Measurements from ENCODE around the gene SPTLC1. TPM values are rescaled to one million over a fixed set of nuclear protein-coding genes. Genes with fewer than 3 reads are reported as not detected.

Gene SPTLC1
- total RNA-seq, 1 experiment from 2014 or later = 60.6 TPM

GRCh38 chr9:92058026-92058425 lies 57.2 kb downstream of the SPTLC1 start:
- CTCF ChIA-PET = interaction anchor here (0.6 kb wide), 1 partner anchor 81 kb away, joined by 3 read pairs; no protein-coding TSS in a partner anchor
- Histone ChIP-seq H3K27me3 (replicated peaks; ENCODE audit: insufficient read depth, low read depth, low read length, poor library complexity) (no peaks in the 10 kb centered on the region), H3K9me3 (ENCODE audit: low read depth, low read length, poor library complexity, severe bottlenecking) (peaks cover 18% of the 10 kb centered on the region), H3K4me1 (ENCODE audit: insufficient read depth, low read length, poor library complexity, severe bottlenecking) (no peaks in the 10 kb centered on the region), H3K36me3 (ENCODE audit: insufficient read depth, low read length, poor library complexity, severe bottlenecking) (peaks cover 26% of the 10 kb centered on the region), H3K27ac (ENCODE audit: low read depth, low read length, poor library complexity, severe bottlenecking) (no peak overlapping the region), H3K4me3 (ENCODE audit: low read depth, low read length, poor library complexity, severe bottlenecking) (no peak overlapping the region)
- BruUV-seq (replicated peaks) = no TSS peak
- POLR2A ChIA-PET (ENCODE audit: low non-redundant PET) = no interaction called here
- DNase-seq (ENCODE audit: low spot score) = no peak
- no peak for TF ChIP-seq EZH2 (IDR thresholded peaks at IDR 0.05; ENCODE audit: borderline replicate concordance, low read depth, low read length, poor library complexity, severe bottlenecking)
- TF ChIP-seq, protein P1, sequence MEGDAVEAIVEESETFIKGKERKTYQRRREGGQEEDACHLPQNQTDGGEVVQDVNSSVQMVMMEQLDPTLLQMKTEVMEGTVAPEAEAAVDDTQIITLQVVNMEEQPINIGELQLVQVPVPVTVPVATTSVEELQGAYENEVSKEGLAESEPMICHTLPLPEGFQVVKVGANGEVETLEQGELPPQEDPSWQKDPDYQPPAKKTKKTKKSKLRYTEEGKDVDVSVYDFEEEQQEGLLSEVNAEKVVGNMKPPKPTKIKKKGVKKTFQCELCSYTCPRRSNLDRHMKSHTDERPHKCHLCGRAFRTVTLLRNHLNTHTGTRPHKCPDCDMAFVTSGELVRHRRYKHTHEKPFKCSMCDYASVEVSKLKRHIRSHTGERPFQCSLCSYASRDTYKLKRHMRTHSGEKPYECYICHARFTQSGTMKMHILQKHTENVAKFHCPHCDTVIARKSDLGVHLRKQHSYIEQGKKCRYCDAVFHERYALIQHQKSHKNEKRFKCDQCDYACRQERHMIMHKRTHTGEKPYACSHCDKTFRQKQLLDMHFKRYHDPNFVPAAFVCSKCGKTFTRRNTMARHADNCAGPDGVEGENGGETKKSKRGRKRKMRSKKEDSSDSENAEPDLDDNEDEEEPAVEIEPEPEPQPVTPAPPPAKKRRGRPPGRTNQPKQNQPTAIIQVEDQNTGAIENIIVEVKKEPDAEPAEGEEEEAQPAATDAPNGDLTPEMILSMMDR (conservative IDR thresholded peaks at IDR 0.05; ENCODE audit: low read depth, low read length) = no peak
- intact Hi-C loops (cut with micrococcal nuclease; ENCODE audit: unreplicated experiment) = no loop called here

DNA sequence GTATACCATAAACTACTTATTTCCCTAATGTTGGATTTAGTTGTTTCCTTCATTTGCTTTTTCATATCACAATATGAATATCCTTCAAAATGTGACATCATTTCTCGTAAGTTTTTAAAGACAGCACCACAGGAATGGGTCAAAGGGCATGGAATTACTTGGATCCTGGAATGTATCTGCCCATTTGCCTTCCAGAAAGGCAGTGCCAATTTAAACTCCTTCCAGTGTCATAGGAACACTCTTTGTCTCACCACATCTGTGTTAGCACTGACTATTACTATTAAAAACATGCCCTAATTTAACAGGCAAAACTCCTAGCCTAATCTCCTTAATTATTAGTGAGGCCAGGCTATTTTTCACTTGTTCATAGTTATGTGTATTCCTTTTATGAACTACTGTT lies 58.0 kb downstream of the SPTLC1 start:
- Histone ChIP-seq H3K27ac (ENCODE audit: low read depth, low read length, poor library complexity, severe bottlenecking) (no peak overlapping the region), H3K4me3 (ENCODE audit: low read depth, low read length, poor library complexity, severe bottlenecking) (no peak overlapping the region), H3K4me1 (ENCODE audit: insufficient read depth, low read length, poor library complexity, severe bottlenecking) (no peaks in the 10 kb centered on the region), H3K27me3 (replicated peaks; ENCODE audit: insufficient read depth, low read depth, low read length, poor library complexity) (no peaks in the 10 kb centered on the region), H3K9me3 (ENCODE audit: low read depth, low read length, poor library complexity, severe bottlenecking) (peaks cover 10% of the 10 kb centered on the region), H3K36me3 (ENCODE audit: insufficient read depth, low read length, poor library complexity, severe bottlenecking) (peaks cover 18% of the 10 kb centered on the region)
- no TSS peak for BruUV-seq (replicated peaks)
- POLR2A ChIA-PET (ENCODE audit: low non-redundant PET) = no interaction called here
- intact Hi-C loops (cut with micrococcal nuclease; ENCODE audit: unreplicated experiment) = no loop called here
- no peak for DNase-seq (ENCODE audit: low spot score)
- CTCF ChIA-PET = no interaction called here
- no peak for TF ChIP-seq EZH2 (IDR thresholded peaks at IDR 0.05; ENCODE audit: borderline replicate concordance, low read depth, low read length, poor library complexity, severe bottlenecking)
- TF ChIP-seq, protein P1 (conservative IDR thresholded peaks at IDR 0.05; ENCODE audit: low read depth, low read length) = no peak

DNA sequence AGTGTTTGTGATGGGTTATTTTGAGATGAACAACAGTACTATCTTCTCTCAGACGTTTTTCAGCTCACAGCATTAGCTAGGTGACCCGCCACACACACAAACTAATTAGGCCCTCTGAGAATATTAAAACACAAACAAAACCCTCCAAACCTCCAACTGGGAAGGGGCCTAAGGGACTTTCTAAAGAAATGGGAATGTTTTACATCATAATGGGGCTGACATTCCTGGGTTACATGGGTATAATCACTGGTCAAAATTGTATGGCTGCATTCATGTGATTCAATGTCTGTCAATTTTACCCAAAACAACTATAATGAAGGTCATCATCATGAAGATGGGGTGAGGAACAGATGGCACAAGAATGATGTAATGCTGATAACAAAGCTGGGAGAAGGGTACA lies 59.6 kb downstream of the SPTLC1 start:
- CTCF ChIA-PET = no interaction called here

More for the DNA sequence above, 59.6 kb downstream of the SPTLC1 start:
- Histone ChIP-seq H3K36me3 (ENCODE audit: insufficient read depth, low read length, poor library complexity, severe bottlenecking) (peaks cover 10% of the 10 kb centered on the region), H3K9me3 (ENCODE audit: low read depth, low read length, poor library complexity, severe bottlenecking) (no peaks in the 10 kb centered on the region), H3K27me3 (replicated peaks; ENCODE audit: insufficient read depth, low read depth, low read length, poor library complexity) (no peaks in the 10 kb centered on the region), H3K4me3 (ENCODE audit: low read depth, low read length, poor library complexity, severe bottlenecking) (no peak overlapping the region), H3K27ac (ENCODE audit: low read depth, low read length, poor library complexity, severe bottlenecking) (no peak overlapping the region), H3K4me1 (ENCODE audit: insufficient read depth, low read length, poor library complexity, severe bottlenecking) (no peaks in the 10 kb centered on the region)
- no peak for DNase-seq (ENCODE audit: low spot score)
- BruUV-seq (replicated peaks) = no TSS peak
- TF ChIP-seq, protein P1 (conservative IDR thresholded peaks at IDR 0.05; ENCODE audit: low read depth, low read length) = no peak
- TF ChIP-seq EZH2 (IDR thresholded peaks at IDR 0.05; ENCODE audit: borderline replicate concordance, low read depth, low read length, poor library complexity, severe bottlenecking) = no peak
- POLR2A ChIA-PET (ENCODE audit: low non-redundant PET) = no interaction called here
- intact Hi-C loops (cut with micrococcal nuclease; ENCODE audit: unreplicated experiment) = no loop called here
